Chondrocyte (in vitro differentiated cells): ENCODE data around the gene CD74. TPM values are rescaled to one million over a fixed set of nuclear protein-coding genes. Genes with fewer than 3 reads are reported as not detected.

Experiments used
- DNase-seq: peaks from one replicate; pipeline ENCODE4 v3.0.0; 2021; ENCODE audit warnings: mixed read lengths, low spot score
- H3K27ac Mint-ChIP-seq: one replicate; pipeline ENCODE4 v1.8.0; 2021; ENCODE audit warnings: mild to moderate bottlenecking, moderate library complexity, mixed read lengths; ENCODE audit not compliant: unreplicated experiment
- H3K27me3 Mint-ChIP-seq: 2 replicates; pipeline ENCODE4 v1.8.0; 2021; ENCODE audit warnings: low read depth, mixed read lengths
- H3K36me3 Mint-ChIP-seq: 2 replicates; pipeline ENCODE4 v1.8.0; 2021; ENCODE audit warnings: low read depth, mixed read lengths
- H3K4me1 Mint-ChIP-seq: 2 replicates; pipeline ENCODE4 v1.8.0; 2021; ENCODE audit warnings: low read depth, mild to moderate bottlenecking, mixed read lengths
- H3K4me3 Mint-ChIP-seq: one replicate; pipeline ENCODE4 v1.8.0; 2021; ENCODE audit warnings: mild to moderate bottlenecking, moderate library complexity, mixed read lengths; ENCODE audit not compliant: unreplicated experiment
- H3K9me3 Mint-ChIP-seq: 2 replicates; pipeline ENCODE4 v1.8.0; 2021; ENCODE audit warnings: low read depth, mixed read lengths
- CTCF ChIP-seq: fragments of 200-600 bp; sonication (generic); IDR thresholded peaks from 2 replicates; pipeline ENCODE4 v1.5.0; 2021; ENCODE audit warnings: antibody characterized with exemption, mild to moderate bottlenecking, moderate library complexity
- total RNA-seq: library from RNA; stranded (reverse); gene quantifications from 3 replicates; pipeline ENCODE4 v1.2.1, GENCODE V29; 2021

CD74 gene
- total RNA-seq, 1 donor from 2014 or later = not detected

GRCh38 chr5:150396267-150396666 is 16.4 kb downstream of the CD74 start:
- H3K9me3 Mint-ChIP-seq = no peaks in the 10 kb centered on the region
- H3K27ac Mint-ChIP-seq = no peak overlapping the region
- H3K4me1 Mint-ChIP-seq = peaks cover 8% of the 10 kb centered on the region
- no peak overlapping the region for H3K4me3 Mint-ChIP-seq
- TF ChIP-seq CTCF = no peak
- H3K27me3 Mint-ChIP-seq = no peaks in the 10 kb centered on the region
- peak; percentile 54 for DNase-seq
- H3K36me3 Mint-ChIP-seq = peaks cover 33% of the 10 kb centered on the region

DNA sequence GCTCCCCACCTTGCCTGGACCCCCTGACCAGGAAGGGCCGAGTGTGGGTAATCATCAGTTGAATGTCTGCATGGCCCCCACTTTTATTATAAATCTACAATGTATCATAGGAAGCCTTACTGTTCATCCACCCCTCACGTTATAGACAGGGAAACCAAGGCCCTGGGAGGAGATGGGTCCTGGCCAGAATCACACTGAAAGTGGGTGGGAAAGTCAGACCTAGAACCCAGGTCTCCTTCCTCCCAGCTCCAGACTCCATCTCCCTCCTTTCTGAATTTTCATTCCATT is 17.1 kb downstream of the CD74 start:
- TF ChIP-seq CTCF = no peak
- H3K9me3 Mint-ChIP-seq = no peaks in the 10 kb centered on the region
- H3K27ac Mint-ChIP-seq = no peak overlapping the region
- peaks cover 37% of the 10 kb centered on the region for H3K36me3 Mint-ChIP-seq
- DNase-seq = no peak
- peaks cover 8% of the 10 kb centered on the region for H3K4me1 Mint-ChIP-seq
- H3K4me3 Mint-ChIP-seq = no peak overlapping the region
- no peaks in the 10 kb centered on the region for H3K27me3 Mint-ChIP-seq

DNA sequence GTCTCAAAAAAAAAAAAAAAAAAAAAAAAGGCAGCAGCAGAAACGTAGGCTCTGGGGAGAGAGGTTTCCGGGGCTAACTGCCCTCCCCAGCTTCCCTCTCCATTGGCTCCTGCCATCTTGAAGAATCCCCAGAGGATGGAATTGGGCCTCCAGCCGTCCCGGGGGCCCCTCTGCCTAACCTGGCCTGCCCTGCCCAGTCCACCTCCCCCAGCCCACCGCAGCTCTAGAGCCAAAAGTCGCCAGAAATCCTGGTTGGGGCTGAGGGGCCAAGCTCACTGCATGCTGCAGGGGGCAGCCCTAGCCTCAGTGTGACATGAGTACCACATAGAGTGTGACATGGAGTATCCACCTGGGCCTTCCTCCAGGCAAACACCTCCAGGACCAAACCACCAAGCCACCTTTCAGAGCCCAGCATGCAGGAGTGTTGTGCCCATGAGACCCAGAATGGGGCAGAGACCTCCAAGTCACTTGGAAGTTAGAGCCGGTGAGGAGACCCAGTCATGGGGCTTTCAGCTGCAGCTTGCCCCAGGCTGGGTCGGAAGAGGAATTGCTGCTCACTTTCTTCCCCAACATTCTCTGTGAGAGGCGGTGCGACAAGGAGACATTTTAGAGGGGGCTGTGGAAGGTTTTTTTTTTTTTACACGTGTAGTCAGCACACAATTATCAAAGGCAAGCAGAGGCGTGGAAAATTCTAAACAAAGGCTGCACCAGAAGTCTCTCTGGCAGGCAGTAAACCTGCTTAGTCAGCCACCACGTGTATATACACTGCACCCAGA is 17.6 kb downstream of the CD74 start:
- Mint-ChIP-seq H3K27me3 (no peaks in the 10 kb centered on the region), H3K36me3 (peaks cover 33% of the 10 kb centered on the region), H3K4me3 (no peak overlapping the region), H3K27ac (no peak overlapping the region), H3K4me1 (peaks cover 8% of the 10 kb centered on the region), H3K9me3 (no peaks in the 10 kb centered on the region)
- DNase-seq = no peak
- TF ChIP-seq CTCF = no peak

GRCh38 chr5:150394131-150394530 is 18.6 kb downstream of the CD74 start:
- H3K9me3 Mint-ChIP-seq = no peaks in the 10 kb centered on the region
- H3K36me3 Mint-ChIP-seq = peaks cover 33% of the 10 kb centered on the region
- peaks cover 6% of the 10 kb centered on the region for H3K4me1 Mint-ChIP-seq
- no peak overlapping the region for H3K4me3 Mint-ChIP-seq
- no peak for TF ChIP-seq CTCF
- no peak for DNase-seq
- no peaks in the 10 kb centered on the region for H3K27me3 Mint-ChIP-seq
- no peak overlapping the region for H3K27ac Mint-ChIP-seq

GRCh38 chr5:150393096-150393645 is 19.5 kb downstream of the CD74 start:
- no peak for TF ChIP-seq CTCF
- Mint-ChIP-seq H3K27me3 (no peaks in the 10 kb centered on the region), H3K36me3 (peaks cover 27% of the 10 kb centered on the region), H3K27ac (no peak overlapping the region), H3K9me3 (no peaks in the 10 kb centered on the region), H3K4me3 (no peak overlapping the region), H3K4me1 (peaks cover 2% of the 10 kb centered on the region)
- no peak for DNase-seq
